Testis (tissue), 2 donors: ENCODE results near the gene CD164.

Experiments
- POLR2A ChIP-seq: fragments of 450-650 bp; IDR thresholded peaks from one replicate; pipeline ENCODE4 v1.6.1; 2017; ENCODE audit warnings: antibody characterized with exemption, mild to moderate bottlenecking, moderate library complexity
- TF ChIP-seq, protein P1 (sequence below), 3 experiments: fragments of 450-650 bp in 2 of 3; fragments of 200-600 bp in 1 of 3; sonication (generic) in 1 of 3; IDR thresholded peaks; one replicate each; pipeline ENCODE4 v1.5.1; 2016 to 2019; ENCODE audit warnings: antibody characterized with exemption in 3 of 3, mild to moderate bottlenecking in 2 of 3, moderate library complexity in 1 of 3

- TF ChIP-seq, protein P1, sequence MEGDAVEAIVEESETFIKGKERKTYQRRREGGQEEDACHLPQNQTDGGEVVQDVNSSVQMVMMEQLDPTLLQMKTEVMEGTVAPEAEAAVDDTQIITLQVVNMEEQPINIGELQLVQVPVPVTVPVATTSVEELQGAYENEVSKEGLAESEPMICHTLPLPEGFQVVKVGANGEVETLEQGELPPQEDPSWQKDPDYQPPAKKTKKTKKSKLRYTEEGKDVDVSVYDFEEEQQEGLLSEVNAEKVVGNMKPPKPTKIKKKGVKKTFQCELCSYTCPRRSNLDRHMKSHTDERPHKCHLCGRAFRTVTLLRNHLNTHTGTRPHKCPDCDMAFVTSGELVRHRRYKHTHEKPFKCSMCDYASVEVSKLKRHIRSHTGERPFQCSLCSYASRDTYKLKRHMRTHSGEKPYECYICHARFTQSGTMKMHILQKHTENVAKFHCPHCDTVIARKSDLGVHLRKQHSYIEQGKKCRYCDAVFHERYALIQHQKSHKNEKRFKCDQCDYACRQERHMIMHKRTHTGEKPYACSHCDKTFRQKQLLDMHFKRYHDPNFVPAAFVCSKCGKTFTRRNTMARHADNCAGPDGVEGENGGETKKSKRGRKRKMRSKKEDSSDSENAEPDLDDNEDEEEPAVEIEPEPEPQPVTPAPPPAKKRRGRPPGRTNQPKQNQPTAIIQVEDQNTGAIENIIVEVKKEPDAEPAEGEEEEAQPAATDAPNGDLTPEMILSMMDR (IDR thresholded peaks at IDR 0.05), result no peak
- TF ChIP-seq POLR2A, result no peak
Observed at GRCh38 chr6:109379711-109380110, 2.6 kb downstream of the CD164 start.
